ENCODE measurements around the gene PGBD4.
A peak's percentile ranks its signal among the peaks of the same experiment; 100 is the strongest.

- TF ChIP-seq POLR2A (IDR thresholded peaks at IDR 0.05) (no peak), CTCF (IDR thresholded peaks at IDR 0.05) (no peak), POLR2AphosphoS5 (IDR thresholded peaks at IDR 0.05) (peak; percentile 76)
These were observed 35.9 kb upstream of the PGBD4 start for GRCh38 chr15:34065941-34066340.

Data from prostate gland (tissue), 2 donors.